Glomerular endothelial cell (primary cell): ENCODE results near the gene COQ10B. TPM values are rescaled to one million over a fixed set of nuclear protein-coding genes. Genes with fewer than 3 reads are reported as not detected.
"Not testable (repeated sequence)": the region's sequence is repeated elsewhere in the genome, so short reads cannot be mapped to it uniquely, and the experiment has no call there.

Experiments
- DNase-seq: peaks from one replicate; pipeline ENCODE4 v3.0.0-alpha.2; 2011; ENCODE audit warnings: low read depth, low spot score; ENCODE audit errors: extremely low read depth
- total RNA-seq: library from RNA; depleted of rRNA; stranded (reverse); fragments of >200 nt; gene quantifications from 2 replicates; pipeline ENCODE4 v1.2.3, GENCODE V29; 2015

COQ10B gene
- total RNA-seq, 1 donor from 2014 or later: 30.9 TPM

- no peak for DNase-seq
Observed at GRCh38 chr2:197450465-197450864, 2.9 kb upstream of the COQ10B start.

- not testable (repeated sequence) for DNase-seq
Observed at GRCh38 chr2:197450935-197451358, 2.4 kb upstream of the COQ10B start.

GRCh38 chr2:197452754-197453122, 614 bp upstream of the COQ10B start:
- DNase-seq: no peak

GRCh38 chr2:197453914-197454398, 604 bp downstream of the COQ10B start:
- DNase-seq: no peak

- no peak for DNase-seq
Observed at GRCh38 chr2:197454923-197455322, 1.6 kb downstream of the COQ10B start.

- no peak for DNase-seq
Observed at GRCh38 chr2:197455428-197455827, 2.1 kb downstream of the COQ10B start.

- no peak for DNase-seq
Observed at GRCh38 chr2:197460649-197461048, 7.3 kb downstream of the COQ10B start.

- DNase-seq: no peak
Observed at GRCh38 chr2:197461057-197461456, 7.7 kb downstream of the COQ10B start.

GRCh38 chr2:197464175-197464574, 10.8 kb downstream of the COQ10B start:
- no peak for DNase-seq

GRCh38 chr2:197472166-197472565, 18.8 kb downstream of the COQ10B start:
- no peak for DNase-seq

GRCh38 chr2:197477797-197478196, 24.4 kb downstream of the COQ10B start:
- DNase-seq: no peak

- no peak for DNase-seq
Observed at GRCh38 chr2:197480165-197481036, 27.0 kb downstream of the COQ10B start.

GRCh38 chr2:197484248-197484647, 30.9 kb downstream of the COQ10B start:
- DNase-seq: not testable (repeated sequence)

- no peak for DNase-seq
Observed at GRCh38 chr2:197486175-197486574, 32.8 kb downstream of the COQ10B start.

GRCh38 chr2:197487385-197487784, 34.0 kb downstream of the COQ10B start:
- no peak for DNase-seq

- DNase-seq: no peak
Observed at GRCh38 chr2:197495433-197496134, 42.2 kb downstream of the COQ10B start.

- no peak for DNase-seq
Observed at GRCh38 chr2:197496695-197497094, 43.3 kb downstream of the COQ10B start.

GRCh38 chr2:197497326-197497725, 44.0 kb downstream of the COQ10B start:
- DNase-seq: no peak

GRCh38 chr2:197498235-197498936, 45.0 kb downstream of the COQ10B start:
- no peak for DNase-seq

GRCh38 chr2:197498937-197499593, 45.7 kb downstream of the COQ10B start:
- no peak for DNase-seq
